CD1c-positive myeloid dendritic cell (primary cell): ENCODE measurements around the gene SIRPG.
"Not testable (repeated sequence)": the region's sequence is repeated elsewhere in the genome, so short reads cannot be mapped to it uniquely, and the experiment has no call there.

ENCODE experiments used
- DNase-seq: peaks from one replicate; pipeline ENCODE4 v3.0.0-alpha.2; 2016; ENCODE audit errors: extremely low spot score

SIRPG gene

GRCh38 chr20:1657556-1658334 is at the start of gene SIRPG:
TSS of gene SIRPG (minus strand) at chr20:1657779. CDS start at chr20:1657714, 65 bp downstream.
- no peak for DNase-seq

- DNase-seq, result not testable (repeated sequence)
Observed at GRCh38 chr20:1706887-1707286, 49.3 kb upstream of the SIRPG start.

- DNase-seq, result no peak
Observed at GRCh38 chr20:1706079-1706478, 48.5 kb upstream of the SIRPG start.

DNA sequence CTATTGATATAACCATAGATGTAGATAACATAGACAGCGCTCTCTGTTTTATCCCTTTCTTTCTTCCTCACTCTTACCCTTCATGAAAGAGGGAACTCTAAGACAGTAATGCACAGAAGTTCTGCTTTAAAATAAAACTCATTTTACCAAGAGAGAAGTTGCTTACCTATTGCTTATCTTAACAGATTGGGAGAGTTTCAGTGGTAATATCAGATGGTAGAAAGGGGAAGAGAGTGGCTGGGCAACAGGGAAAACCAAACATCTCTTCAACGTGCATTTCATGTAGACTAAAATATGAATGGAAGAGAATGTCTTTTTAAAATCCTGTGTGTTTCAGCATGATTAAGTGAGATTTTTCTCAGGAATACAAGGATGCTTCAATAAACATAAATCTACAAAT is 45.3 kb upstream of the SIRPG start:
- DNase-seq, result peak; percentile 56

DNA sequence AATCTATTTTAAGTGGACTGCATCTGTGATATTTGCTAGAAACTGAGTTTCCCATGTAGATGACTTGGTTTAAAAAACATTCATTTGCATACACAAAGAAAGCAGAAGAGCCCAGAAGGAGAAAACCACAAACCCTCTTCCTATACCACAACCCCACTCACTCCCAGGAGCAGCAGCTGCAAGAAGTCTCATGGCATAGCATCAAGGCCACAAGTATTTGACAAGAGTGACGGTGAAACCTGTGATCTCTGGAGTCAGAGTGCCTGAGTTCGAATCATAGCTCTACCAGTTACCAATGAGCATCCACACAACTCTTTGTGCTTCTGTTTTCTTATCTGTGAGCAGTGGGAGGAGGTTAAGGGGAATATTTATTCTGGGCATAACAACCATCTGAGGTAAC is 44.7 kb upstream of the SIRPG start:
- peak; percentile 87 for DNase-seq

- no peak for DNase-seq
Observed at GRCh38 chr20:1700990-1701389, 43.4 kb upstream of the SIRPG start.

DNA sequence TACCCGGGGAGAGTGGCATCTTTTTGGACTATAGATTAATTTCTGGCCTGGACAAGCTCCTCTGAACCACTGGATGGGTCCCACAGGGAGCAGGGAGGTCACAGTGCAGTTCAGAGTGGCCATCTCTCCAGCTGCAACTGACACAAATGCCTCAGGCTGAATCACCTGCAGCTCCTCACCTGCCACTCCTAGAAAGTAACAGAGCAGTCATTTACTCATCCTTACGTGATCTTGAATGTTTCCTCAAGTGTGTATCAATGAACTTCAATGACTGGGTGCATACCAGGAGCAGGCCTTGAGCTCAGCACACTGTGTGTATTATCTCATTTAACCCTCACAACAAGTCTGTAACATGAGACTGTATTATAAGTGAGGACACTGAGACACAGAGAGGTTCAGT is 40.0 kb upstream of the SIRPG start:
- no peak for DNase-seq

DNA sequence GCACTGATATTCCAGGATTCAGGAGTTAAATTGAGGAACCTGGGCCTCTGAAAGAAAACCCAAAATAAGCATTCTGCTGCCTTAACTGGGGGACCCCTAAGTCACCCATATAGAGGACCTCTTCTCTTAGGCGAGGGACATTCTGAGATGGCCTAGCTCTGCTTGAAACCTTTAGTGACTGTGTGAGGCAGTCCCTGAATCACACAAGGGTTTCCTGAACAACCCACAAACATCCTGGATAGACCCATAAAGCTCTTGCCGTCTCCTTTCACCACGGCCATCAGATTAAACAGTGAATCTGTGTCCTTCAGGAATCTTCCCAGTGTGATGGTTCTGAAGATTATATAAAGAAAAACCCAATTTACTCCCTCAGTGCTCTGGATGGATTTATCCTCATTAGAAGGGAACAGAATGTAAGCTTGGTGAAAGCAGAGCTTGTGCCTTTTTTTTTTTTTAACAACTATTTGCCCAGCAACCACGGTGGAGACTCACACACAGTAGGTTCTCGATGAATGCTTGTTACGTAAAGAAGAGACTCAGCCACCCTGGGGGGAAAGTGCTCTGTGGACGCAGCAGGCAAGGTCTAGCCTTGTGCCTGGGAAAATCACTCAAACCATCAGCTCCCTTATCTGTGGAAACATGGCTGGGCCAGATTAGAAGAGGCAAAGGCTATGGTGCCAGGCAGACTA is 39.1 kb upstream of the SIRPG start:
- no peak for DNase-seq

- DNase-seq, result no peak
Observed at GRCh38 chr20:1694672-1695071, 37.1 kb upstream of the SIRPG start.

DNA sequence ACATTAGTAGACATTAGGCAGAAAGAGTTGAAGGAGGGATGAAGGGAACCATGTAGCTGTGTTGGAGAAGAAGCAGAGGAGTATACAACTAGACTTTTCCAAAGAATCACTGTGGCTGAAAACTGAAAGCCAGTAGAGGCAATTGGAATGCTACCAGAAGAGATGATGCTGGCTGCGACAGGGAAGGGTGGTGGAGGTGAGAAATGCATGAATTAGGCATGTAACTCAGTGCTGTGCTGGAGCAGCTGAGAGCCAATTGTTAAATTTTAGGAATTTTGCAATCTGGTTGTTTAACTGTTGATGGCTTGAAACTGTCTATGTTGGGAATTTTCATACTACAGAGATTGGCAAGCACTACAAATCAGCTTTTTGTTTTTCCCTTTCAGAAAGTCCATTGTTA is 35.8 kb upstream of the SIRPG start:
- DNase-seq, result no peak

- no peak for DNase-seq
Observed at GRCh38 chr20:1689721-1690120, 32.1 kb upstream of the SIRPG start.

DNA sequence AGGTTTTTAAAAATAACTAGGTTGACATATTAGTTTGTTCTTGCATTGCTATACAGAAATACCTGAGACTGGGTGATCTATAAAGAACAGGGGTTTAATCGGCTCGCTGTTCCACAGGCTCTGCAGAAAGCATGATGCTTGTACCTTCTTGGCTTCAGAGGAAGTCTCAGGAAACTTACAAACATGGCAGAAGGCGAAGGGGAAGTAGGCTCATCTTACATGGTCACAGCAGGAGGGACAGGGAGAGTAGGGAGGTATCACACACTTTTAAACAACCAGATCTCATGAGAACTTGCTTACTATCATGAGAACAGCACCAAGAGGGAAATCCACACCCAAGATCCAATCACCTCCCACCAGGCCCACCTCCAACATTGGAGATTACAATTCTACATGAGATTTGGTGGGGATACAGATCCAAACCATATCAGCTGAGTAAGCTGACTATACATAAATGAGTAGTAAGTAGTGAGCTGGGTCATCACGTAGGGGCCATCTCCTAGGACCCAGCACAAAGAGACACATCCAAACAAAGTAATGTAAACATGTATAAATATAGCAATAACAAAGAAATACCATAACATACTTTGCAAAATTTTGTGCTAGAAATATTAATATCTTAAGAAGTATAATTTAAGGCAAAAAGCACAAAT is 31.4 kb upstream of the SIRPG start:
- no peak for DNase-seq

GRCh38 chr20:1687053-1687452 is 29.5 kb upstream of the SIRPG start:
- DNase-seq, result peak; percentile 12

DNA sequence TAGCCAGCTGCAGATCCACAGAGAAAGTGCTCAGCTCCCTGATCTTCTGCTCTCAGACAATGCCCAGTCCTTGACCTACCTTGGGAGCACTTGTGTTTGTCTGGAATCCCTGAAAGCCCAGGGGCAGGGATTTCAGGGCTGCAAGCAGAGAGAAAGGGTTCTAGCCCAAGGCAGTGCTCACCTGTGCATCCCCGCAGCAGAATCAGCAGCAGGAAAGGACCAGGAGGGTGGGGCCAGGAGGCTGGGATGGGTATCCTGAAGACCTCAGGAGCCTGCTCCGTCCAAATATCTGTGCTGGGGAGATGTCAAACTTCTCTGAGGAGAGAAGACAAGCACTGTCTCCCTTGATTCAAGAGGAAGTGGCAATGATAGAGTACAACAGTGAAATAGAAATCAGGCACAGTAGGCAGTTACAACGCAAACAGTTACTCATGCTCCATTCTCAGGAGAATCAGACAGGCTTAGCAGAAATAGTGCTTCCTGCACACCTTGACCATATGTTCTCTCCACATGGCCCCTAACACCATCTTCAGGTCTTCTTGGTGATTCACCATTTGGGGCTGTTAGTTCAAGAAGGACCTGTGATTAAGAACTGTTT is 28.7 kb upstream of the SIRPG start:
- DNase-seq, result no peak

DNA sequence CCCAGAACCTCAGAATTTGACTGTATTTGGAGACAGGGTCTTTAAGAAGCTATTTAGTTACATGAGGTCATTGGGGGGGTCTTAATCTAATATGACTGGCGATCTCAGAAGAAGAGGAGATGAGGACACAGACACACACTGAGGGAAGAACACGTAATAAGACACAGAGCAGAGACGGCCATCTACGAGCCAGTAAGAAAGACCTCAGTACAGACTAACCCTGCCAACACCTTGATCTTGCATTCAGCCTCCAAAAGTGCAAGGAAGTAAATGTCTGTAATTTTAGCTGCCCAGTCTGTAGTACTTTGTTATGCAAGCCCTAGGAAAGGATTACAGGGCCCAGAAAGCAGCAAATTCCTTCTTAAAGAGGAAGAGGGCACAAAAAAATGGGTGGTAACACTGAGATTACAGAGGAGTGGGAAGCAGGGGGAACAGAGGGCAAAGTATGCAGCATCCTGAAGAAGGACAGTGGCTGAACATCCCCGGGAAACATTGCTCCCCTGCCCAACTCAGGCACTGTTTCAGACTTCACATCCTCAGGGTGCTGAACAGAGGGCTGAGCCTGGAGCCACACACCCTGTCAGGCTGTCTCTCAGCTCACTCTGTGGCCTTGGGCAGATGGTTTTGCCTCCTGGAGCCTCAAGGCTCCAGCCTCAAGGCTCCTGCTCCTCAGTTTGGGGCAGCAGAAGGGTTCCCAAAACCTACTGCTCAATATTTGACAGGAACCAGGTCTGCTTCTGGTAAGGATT is 27.9 kb upstream of the SIRPG start:
- no peak for DNase-seq

- DNase-seq, result no peak
Observed at GRCh38 chr20:1684872-1685271, 27.3 kb upstream of the SIRPG start.

DNA sequence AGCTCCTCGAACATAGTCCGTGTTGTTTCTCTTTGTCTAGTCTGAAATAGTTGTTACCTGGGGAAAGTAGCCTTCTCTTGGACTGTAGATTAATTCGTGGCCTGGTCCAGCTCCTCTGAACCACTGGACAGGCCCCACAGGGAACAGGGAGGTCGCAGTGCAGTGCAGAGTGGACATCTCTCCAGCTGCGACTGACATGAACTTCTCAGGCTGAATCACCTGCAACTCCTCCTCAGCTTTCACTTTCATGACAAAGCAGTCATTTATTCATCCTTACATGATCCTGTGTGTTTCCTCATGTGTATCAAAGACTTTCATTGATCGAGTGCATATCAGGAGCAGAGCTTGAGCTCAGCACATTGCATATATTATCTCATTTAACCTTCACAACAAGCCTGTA is 19.1 kb upstream of the SIRPG start:
- no peak for DNase-seq

- no peak for DNase-seq
Observed at GRCh38 chr20:1674990-1675780, 17.6 kb upstream of the SIRPG start.

GRCh38 chr20:1674361-1674760 is 16.8 kb upstream of the SIRPG start:
- no peak for DNase-seq

DNA sequence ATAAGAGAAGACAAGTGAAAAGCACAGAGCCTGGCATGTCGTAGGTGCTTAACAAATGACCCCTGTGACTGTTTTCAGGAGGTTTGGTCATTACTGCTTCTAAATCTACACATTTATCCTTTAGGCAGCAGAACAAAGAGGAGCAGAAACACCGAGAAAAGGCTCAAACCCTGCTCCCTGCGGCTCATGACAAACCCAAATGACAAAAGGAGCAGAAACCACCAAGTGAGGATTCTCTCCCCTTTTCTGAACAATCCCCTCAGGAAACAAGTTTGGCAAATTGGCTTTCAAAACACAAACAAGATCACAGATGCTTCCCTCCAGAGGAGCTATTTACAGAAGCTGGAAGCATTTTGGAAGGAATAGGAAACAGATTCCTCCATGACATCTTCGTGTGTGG is 15.8 kb upstream of the SIRPG start:
- no peak for DNase-seq

- DNase-seq, result no peak
Observed at GRCh38 chr20:1672728-1673127, 15.1 kb upstream of the SIRPG start.
